ENCODE measurements around the gene RHBDF1.

GRCh38 chr16:76535-77272 lies 4.3 kb upstream of the RHBDF1 start:
- TF ChIP-seq THRB (CRISPR knock-in tag; conservative IDR thresholded peaks at IDR 0.05) (no peak), ZNF280B (CRISPR knock-in tag; IDR thresholded peaks at IDR 0.05) (no peak), NFIX (CRISPR knock-in tag; IDR thresholded peaks at IDR 0.05; ENCODE audit: low read depth) (no peak), TAF1 (IDR thresholded peaks at IDR 0.05; ENCODE audit: control insufficient read depth, extremely low read depth, insufficient read depth, low read length, severe bottlenecking) (peak; percentile 21), MAFK (IDR thresholded peaks at IDR 0.05; ENCODE audit: low read length) (no peak), FOXK2 (conservative IDR thresholded peaks at IDR 0.05 in 1 of 2, IDR thresholded peaks at IDR 0.05 in 1 of 2; ENCODE audit: low read depth in 2 of 2) (peak; percentile 50 to 59; a peak in 1 of 4 replicates), E2F1 (CRISPR knock-in tag; IDR thresholded peaks at IDR 0.05) (no peak), ZNF561 (CRISPR knock-in tag; conservative IDR thresholded peaks at IDR 0.05) (no peak), ZBTB33 (CRISPR knock-in tag; IDR thresholded peaks at IDR 0.05) (no peak)
